ENCODE data around the gene SMAP2. TPM values are rescaled to one million over a fixed set of nuclear protein-coding genes. Genes with fewer than 3 reads are reported as not detected.

Gene SMAP2
- total and polyA plus RNA-seq, 2 of the 4 experiments (the other 2 are of a cell fraction) = 30.1 to 31.0 TPM

- Histone ChIP-seq H3K4me3 (ENCODE audit: insufficient read depth, low read depth, low read length) (no peak overlapping the region), H3K27ac (ENCODE audit: insufficient read depth, low read length) (no peak overlapping the region), H4K91ac (ENCODE audit: insufficient read depth, low read depth, low read length) (no peak overlapping the region), H3K9me3 (ENCODE audit: control insufficient read depth, insufficient read depth, low read length) (no peaks in the 10 kb centered on the region), H3K23ac (ENCODE audit: low read depth, low read length) (no peak overlapping the region), H4K8ac (ENCODE audit: low read depth in 2 of 2, low read length in 2 of 2) (no peak overlapping the region), H3K4ac (ENCODE audit: low read depth, low read length) (no peak overlapping the region), H2AK9ac (replicated peaks; ENCODE audit: low read depth, low read length, poor library complexity) (no peak overlapping the region), H2BK120ac (ENCODE audit: low read depth, low read length) (no peak overlapping the region), H4K20me1 (ENCODE audit: insufficient read depth, low read length) (0 out of 2 replicates have a peak, but pooled peaks cover 3% of the 10 kb centered on the region), H3K36me3 (ENCODE audit: control insufficient read depth, insufficient read depth, low read length) (peaks cover 5% of the 10 kb centered on the region; the same call in 1 of the 2 replicates), H3K18ac (ENCODE audit: low read depth, low read length) (no peak overlapping the region), H3K9me1 (ENCODE audit: insufficient read depth, low read length) (peaks cover 2% of the 10 kb centered on the region; the same call in 1 of the 2 replicates), H3K79me1 (ENCODE audit: low read depth in 1 of 2, low read length in 2 of 2) (peaks cover 6 to 45% of the 10 kb centered on the region in 2 experiments; a peak in 3 of 4 replicates), H3K4me1 (ENCODE audit: control insufficient read depth, insufficient read depth, low read length) (peaks cover 2% of the 10 kb centered on the region; the same call in 1 of the 2 replicates), H2BK20ac (ENCODE audit: low read depth, low read length) (no peak overlapping the region), H3K14ac (replicated peaks; ENCODE audit: low read depth, low read length) (no peak overlapping the region), H2BK15ac (ENCODE audit: low read depth, low read length) (no peak overlapping the region), H3K4me2 (ENCODE audit: low read depth, low read length) (no peak overlapping the region), H2AFZ (replicated peaks; ENCODE audit: low read length, poor library complexity) (no peak overlapping the region), H4K5ac (ENCODE audit: low read depth, low read length) (no peak overlapping the region), H3K56ac (ENCODE audit: extremely low read depth, insufficient read depth, low read length) (no peak overlapping the region), H2BK5ac (ENCODE audit: low read depth, low read length, poor library complexity, severe bottlenecking) (no peak overlapping the region), H2AK5ac (ENCODE audit: low read depth, low read length) (no peak overlapping the region), H3K9ac (ENCODE audit: low read depth, low read length) (no peak overlapping the region), H3K27me3 (ENCODE audit: control insufficient read depth, insufficient read depth, low read length) (no peaks in the 10 kb centered on the region)
- in situ Hi-C loops (cut with MboI; ENCODE audit: low sequenced_read_pairs) (loop anchor here (5.0 kb wide), 1 partner anchor 254 kb away; no protein-coding TSS in a partner anchor), intact Hi-C loops (cut with micrococcal nuclease) (loop anchor here (2.0 to 10.0 kb wide), 4 partner anchors 67 to 329 kb away; partner anchors contain the start of gene ZMPSTE24), dilution Hi-C loops (cut with HindIII; ENCODE audit: low sequenced_read_pairs, unreplicated experiment) (no loop called here)
- WGBS, 2 experiments (ENCODE audit: extremely low coverage in 2 of 2, insufficient read length in 1 of 2) = no CpG with 5 or more reads among the region's 4 CpGs
- ChIA-PET POLR2A (ENCODE audit: unreplicated experiment) (no interaction called here), CTCF (interaction anchor here (1.5 to 1.6 kb wide), 3 partner anchors 52 to 262 kb away, joined by 3 to 9 read pairs (median 8); no protein-coding TSS in a partner anchor)
- no TSS peak for BruUV-seq (replicated peaks)
- TF ChIP-seq NFE2L2 (IDR thresholded peaks at IDR 0.05; ENCODE audit: low read depth, low read length) (no peak), FOS (IDR thresholded peaks at IDR 0.05; ENCODE audit: low read depth, low read length) (no peak), POLR2A (IDR thresholded peaks at IDR 0.05; ENCODE audit: low read depth, low read length) (no peak), RAD21 (IDR thresholded peaks at IDR 0.05; ENCODE audit: low read length) (no peak), MXI1 (IDR thresholded peaks at IDR 0.05; ENCODE audit: borderline replicate concordance, low read depth, low read length) (no peak), CEBPB (IDR thresholded peaks at IDR 0.05; ENCODE audit: low read depth, low read length) (no peak), ELK1 (IDR thresholded peaks at IDR 0.05; ENCODE audit: borderline replicate concordance, low read depth, low read length) (no peak), BHLHE40 (IDR thresholded peaks at IDR 0.05; ENCODE audit: low read depth, low read length) (no peak), RFX5 (IDR thresholded peaks at IDR 0.05; ENCODE audit: low read depth, low read length) (no peak), SMC3 (IDR thresholded peaks at IDR 0.05; ENCODE audit: low read depth, low read length) (no peak), CHD1 (IDR thresholded peaks at IDR 0.05; ENCODE audit: low read depth, low read length) (no peak), RCOR1 (IDR thresholded peaks at IDR 0.05; ENCODE audit: insufficient replicate concordance, low read length) (no peak), MAFK (IDR thresholded peaks at IDR 0.05; ENCODE audit: low read depth, low read length) (no peak), USF2 (IDR thresholded peaks at IDR 0.05; ENCODE audit: low read depth, low read length) (no peak), CTCF (conservative IDR thresholded peaks at IDR 0.05; ENCODE audit: low read depth, low read length) (no peak)
- DNase-seq = no peak
- ATAC-seq (ENCODE audit: low read depth) = no peak
Observed at GRCh38 chr1:40405812-40406211, 32.3 kb downstream of the SMAP2 start.

All from IMR-90 (cell line).